Measurements from ENCODE around the gene CD74. TPM values are rescaled to one million over a fixed set of nuclear protein-coding genes. Genes with fewer than 3 reads are reported as not detected.

Gene CD74
- total and polyA plus RNA-seq, 2 of the 4 experiments (the other 2 are of a cell fraction): 0.18 to 1.1 TPM

DNA sequence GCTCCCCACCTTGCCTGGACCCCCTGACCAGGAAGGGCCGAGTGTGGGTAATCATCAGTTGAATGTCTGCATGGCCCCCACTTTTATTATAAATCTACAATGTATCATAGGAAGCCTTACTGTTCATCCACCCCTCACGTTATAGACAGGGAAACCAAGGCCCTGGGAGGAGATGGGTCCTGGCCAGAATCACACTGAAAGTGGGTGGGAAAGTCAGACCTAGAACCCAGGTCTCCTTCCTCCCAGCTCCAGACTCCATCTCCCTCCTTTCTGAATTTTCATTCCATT is 17.1 kb downstream of the CD74 start:
- CTCF ChIA-PET: no interaction called here
- Histone ChIP-seq H3K79me1 (ENCODE audit: low read depth in 1 of 2, low read length in 2 of 2) (peaks cover 0 to 14% of the 10 kb centered on the region in 2 experiments; a peak in 1 of 4 replicates), H2BK5ac (ENCODE audit: low read depth, low read length, poor library complexity, severe bottlenecking) (no peak overlapping the region), H4K8ac (ENCODE audit: low read depth in 2 of 2, low read length in 2 of 2) (no peak overlapping the region), H3K27ac (ENCODE audit: insufficient read depth, low read length) (no peak overlapping the region), H2AK5ac (ENCODE audit: low read depth, low read length) (0 out of 2 replicates have a peak overlapping the region, but pooled peaks have one; percentile 23), H3K36me3 (ENCODE audit: control insufficient read depth, insufficient read depth, low read length) (peaks cover 55% of the 10 kb centered on the region), H2BK15ac (ENCODE audit: low read depth, low read length) (no peak overlapping the region), H3K4me1 (ENCODE audit: control insufficient read depth, insufficient read depth, low read length) (peaks cover 19% of the 10 kb centered on the region), H3K9ac (ENCODE audit: low read depth, low read length) (no peak overlapping the region), H2AFZ (replicated peaks; ENCODE audit: low read length, poor library complexity) (no peak overlapping the region), H3K18ac (ENCODE audit: low read depth, low read length) (no peak overlapping the region), H4K20me1 (ENCODE audit: insufficient read depth, low read length) (peaks cover 7% of the 10 kb centered on the region; the same call in 1 of the 2 replicates), H4K91ac (ENCODE audit: insufficient read depth, low read depth, low read length) (no peak overlapping the region), H3K4me2 (ENCODE audit: low read depth, low read length) (no peak overlapping the region), H4K5ac (ENCODE audit: low read depth, low read length) (no peak overlapping the region), H3K9me1 (ENCODE audit: insufficient read depth, low read length) (peaks cover 32% of the 10 kb centered on the region), H3K9me3 (ENCODE audit: control insufficient read depth, insufficient read depth, low read length) (no peaks in the 10 kb centered on the region), H2AK9ac (replicated peaks; ENCODE audit: low read depth, low read length, poor library complexity) (peak overlapping the region; percentile 35), H3K4ac (ENCODE audit: low read depth, low read length) (no peak overlapping the region), H3K27me3 (ENCODE audit: control insufficient read depth, insufficient read depth, low read length) (no peaks in the 10 kb centered on the region), H3K4me3 (ENCODE audit: insufficient read depth, low read depth, low read length) (no peak overlapping the region), H3K23ac (ENCODE audit: low read depth, low read length) (no peak overlapping the region), H3K14ac (replicated peaks; ENCODE audit: low read depth, low read length) (no peak overlapping the region), H2BK120ac (ENCODE audit: low read depth, low read length) (no peak overlapping the region), H2BK20ac (ENCODE audit: low read depth, low read length) (no peak overlapping the region), H3K56ac (ENCODE audit: extremely low read depth, insufficient read depth, low read length) (no peak overlapping the region)
- BruUV-seq (replicated peaks): no TSS peak
- POLR2A ChIA-PET (ENCODE audit: unreplicated experiment): no interaction called here
- TF ChIP-seq, protein P1, sequence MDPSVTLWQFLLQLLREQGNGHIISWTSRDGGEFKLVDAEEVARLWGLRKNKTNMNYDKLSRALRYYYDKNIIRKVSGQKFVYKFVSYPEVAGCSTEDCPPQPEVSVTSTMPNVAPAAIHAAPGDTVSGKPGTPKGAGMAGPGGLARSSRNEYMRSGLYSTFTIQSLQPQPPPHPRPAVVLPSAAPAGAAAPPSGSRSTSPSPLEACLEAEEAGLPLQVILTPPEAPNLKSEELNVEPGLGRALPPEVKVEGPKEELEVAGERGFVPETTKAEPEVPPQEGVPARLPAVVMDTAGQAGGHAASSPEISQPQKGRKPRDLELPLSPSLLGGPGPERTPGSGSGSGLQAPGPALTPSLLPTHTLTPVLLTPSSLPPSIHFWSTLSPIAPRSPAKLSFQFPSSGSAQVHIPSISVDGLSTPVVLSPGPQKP (IDR thresholded peaks at IDR 0.05; ENCODE audit: borderline replicate concordance, low read depth, low read length): no peak
- TF ChIP-seq SMC3 (IDR thresholded peaks at IDR 0.05; ENCODE audit: low read depth, low read length): no peak
- no peak for TF ChIP-seq BHLHE40 (IDR thresholded peaks at IDR 0.05; ENCODE audit: low read depth, low read length)
- no peak for TF ChIP-seq MXI1 (IDR thresholded peaks at IDR 0.05; ENCODE audit: borderline replicate concordance, low read depth, low read length)
- no peak for TF ChIP-seq CHD1 (IDR thresholded peaks at IDR 0.05; ENCODE audit: low read depth, low read length)
- TF ChIP-seq MAZ (IDR thresholded peaks at IDR 0.05; ENCODE audit: borderline replicate concordance, low read depth, low read length): no peak
- TF ChIP-seq RCOR1 (IDR thresholded peaks at IDR 0.05; ENCODE audit: insufficient replicate concordance, low read length): no peak
- no peak for TF ChIP-seq FOS (IDR thresholded peaks at IDR 0.05; ENCODE audit: low read depth, low read length)
- no peak for ATAC-seq (ENCODE audit: low read depth)
- intact Hi-C loops (cut with micrococcal nuclease) (loop anchor here (5.0 kb wide), 1 partner anchor 37 kb away; no protein-coding TSS in a partner anchor), dilution Hi-C loops (cut with HindIII; ENCODE audit: low sequenced_read_pairs, unreplicated experiment) (no loop called here), in situ Hi-C loops (cut with MboI; ENCODE audit: low sequenced_read_pairs) (no loop called here)
- no peak for DNase-seq
- no CpG with 5 or more reads among the region's 2 CpGs for WGBS, 2 experiments (ENCODE audit: extremely low coverage in 2 of 2, insufficient read length in 1 of 2)
